Transverse colon (tissue), 4 donors: ENCODE data around the gene IL31.

Experiments
- CTCF ChIP-seq, 5 experiments: fragments of 200-600 bp in 3 of 5; fragments of 450-650 bp in 2 of 5; sonication (generic) in 3 of 5; IDR thresholded peaks; 1 replicate in 2 of 5; 2 replicates in 3 of 5; pipeline ENCODE4 v1.5.1; 2016 to 2017; ENCODE audit warnings: antibody characterized with exemption in 5 of 5, inconsistent platforms in 3 of 5, mild to moderate bottlenecking in 2 of 5, moderate library complexity in 1 of 5
- EP300 ChIP-seq: sonication (generic); formaldehyde crosslinking; IDR thresholded peaks from one replicate; pipeline ENCODE4 v1.6.1; 2017; ENCODE audit warnings: antibody characterized with exemption, low read depth
- POLR2A ChIP-seq: fragments of 450-650 bp; IDR thresholded peaks from one replicate; pipeline ENCODE4 v1.6.1; 2016; ENCODE audit warnings: antibody characterized with exemption, mild to moderate bottlenecking, moderate library complexity
- POLR2AphosphoS5 ChIP-seq, 3 donors: sonication (generic); formaldehyde crosslinking; IDR thresholded peaks; one replicate each; pipeline ENCODE4 v1.6.1; 2016; ENCODE audit warnings: antibody characterized with exemption in 3 of 3

DNA sequence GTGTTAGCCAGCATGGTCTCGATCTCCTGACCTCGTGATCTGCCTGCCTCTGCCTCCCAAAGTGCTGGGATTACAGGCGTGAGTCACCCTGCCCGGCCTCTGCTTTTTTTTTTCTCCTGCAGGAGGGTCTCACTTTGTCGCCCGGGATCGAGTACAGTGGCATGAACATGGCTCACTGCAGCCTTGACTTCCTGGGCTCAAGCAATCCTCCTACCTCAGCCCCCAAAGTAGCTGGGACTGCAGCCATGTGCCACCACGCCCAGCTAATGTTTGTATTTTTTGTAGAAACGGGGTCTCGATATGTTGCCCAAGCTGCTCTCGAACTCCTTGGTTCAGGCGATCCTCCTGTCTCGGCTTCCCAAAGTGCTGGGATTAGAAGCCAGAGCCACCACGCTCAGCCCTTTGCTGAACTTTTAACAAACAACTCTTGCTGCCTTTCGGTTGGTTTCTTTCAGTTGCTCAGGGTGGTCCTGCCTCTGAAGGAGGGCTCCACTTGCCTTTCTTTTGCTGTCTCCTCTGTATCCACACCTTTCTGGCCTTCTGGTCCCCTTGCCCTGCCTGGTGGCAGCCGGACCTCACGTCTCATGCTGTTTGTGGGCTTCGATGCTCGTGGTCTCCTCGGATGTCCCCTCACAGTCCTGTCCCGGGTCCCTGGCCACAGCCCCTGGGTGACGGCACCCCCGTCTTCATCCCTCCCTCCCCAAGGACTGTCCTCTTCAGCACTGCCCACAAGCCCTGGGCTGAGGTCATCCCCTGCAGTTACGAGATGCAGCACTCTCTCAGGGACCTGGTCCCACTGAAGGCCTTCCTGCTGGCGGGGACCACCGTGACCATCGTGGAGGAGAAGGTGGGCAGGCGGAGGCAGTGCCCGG, 25.7 kb upstream of the IL31 start:
- no peak for TF ChIP-seq CTCF (IDR thresholded peaks at IDR 0.05)
- TF ChIP-seq POLR2A = no peak
- TF ChIP-seq POLR2AphosphoS5 (IDR thresholded peaks at IDR 0.05) = no peak
- no peak for TF ChIP-seq EP300
